Activated T-helper 1 cell treated with Interleukin-2 at 50 U/mL for 16 hours (primary cell): ENCODE measurements around the gene TMEM53.

ENCODE experiments used
- DNase-seq: peaks from one replicate; pipeline ENCODE4 v3.0.0-alpha.2; 2020; ENCODE audit warnings: low read depth

Gene TMEM53

GRCh38 chr1:44603718-44604117 lies 70.6 kb downstream of the TMEM53 start:
- DNase-seq: no peak
